Measurements from ENCODE around the gene NFE2. TPM values are rescaled to one million over a fixed set of nuclear protein-coding genes. Genes with fewer than 3 reads are reported as not detected.

Gene NFE2
- total RNA-seq, 4 donors from 2014 or later = 0.40 to 1.2 TPM; not detected in 2

DNA sequence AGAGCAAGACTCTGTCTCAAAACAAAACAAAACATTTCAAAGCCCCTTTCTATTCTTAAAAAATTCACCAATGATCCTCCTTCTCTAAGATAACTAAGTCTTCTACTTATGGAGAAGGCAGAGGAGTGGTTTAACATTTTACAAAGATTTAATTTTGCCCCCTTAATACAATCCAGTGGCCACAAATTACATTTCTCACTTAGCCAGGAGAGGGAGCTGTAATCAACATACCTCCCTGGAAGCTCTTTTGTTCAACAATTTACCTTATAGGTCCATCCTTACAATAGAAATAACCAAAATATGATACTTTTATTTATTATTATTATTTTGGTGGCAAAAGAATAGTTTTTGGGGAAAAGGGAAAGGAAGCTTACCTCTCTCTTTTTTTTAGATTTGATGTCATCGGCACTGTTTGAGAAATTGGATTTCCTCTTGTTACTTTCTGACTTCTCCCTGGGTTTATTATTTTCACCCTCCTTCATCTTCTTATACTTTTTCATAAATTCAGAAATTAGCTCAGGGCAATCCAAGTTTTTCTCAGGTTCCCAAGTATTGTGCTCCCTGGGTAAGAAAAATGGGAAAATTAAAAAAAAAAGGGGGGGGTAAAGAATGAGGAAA lies 49.0 kb downstream of the NFE2 start:
- H3K9me3 ChIP-seq = no peaks in the 10 kb centered on the region

GRCh38 chr12:54249489-54249888 lies 51.3 kb downstream of the NFE2 start:
- Histone ChIP-seq H3K4me3 (no peak overlapping the region), H3K36me3 (no peaks in the 10 kb centered on the region), H3K9me3 (no peaks in the 10 kb centered on the region), H3K27me3 (no peaks in the 10 kb centered on the region), H3K27ac (no peak overlapping the region), H3K4me1 (no peaks in the 10 kb centered on the region)
- intact Hi-C loops (cut with DNase I; ENCODE audit: low total_unique reads) = no loop called here
- no peak for DNase-seq
- no peak for TF ChIP-seq POLR2A (IDR thresholded peaks at IDR 0.05)
- TF ChIP-seq, protein P1, sequence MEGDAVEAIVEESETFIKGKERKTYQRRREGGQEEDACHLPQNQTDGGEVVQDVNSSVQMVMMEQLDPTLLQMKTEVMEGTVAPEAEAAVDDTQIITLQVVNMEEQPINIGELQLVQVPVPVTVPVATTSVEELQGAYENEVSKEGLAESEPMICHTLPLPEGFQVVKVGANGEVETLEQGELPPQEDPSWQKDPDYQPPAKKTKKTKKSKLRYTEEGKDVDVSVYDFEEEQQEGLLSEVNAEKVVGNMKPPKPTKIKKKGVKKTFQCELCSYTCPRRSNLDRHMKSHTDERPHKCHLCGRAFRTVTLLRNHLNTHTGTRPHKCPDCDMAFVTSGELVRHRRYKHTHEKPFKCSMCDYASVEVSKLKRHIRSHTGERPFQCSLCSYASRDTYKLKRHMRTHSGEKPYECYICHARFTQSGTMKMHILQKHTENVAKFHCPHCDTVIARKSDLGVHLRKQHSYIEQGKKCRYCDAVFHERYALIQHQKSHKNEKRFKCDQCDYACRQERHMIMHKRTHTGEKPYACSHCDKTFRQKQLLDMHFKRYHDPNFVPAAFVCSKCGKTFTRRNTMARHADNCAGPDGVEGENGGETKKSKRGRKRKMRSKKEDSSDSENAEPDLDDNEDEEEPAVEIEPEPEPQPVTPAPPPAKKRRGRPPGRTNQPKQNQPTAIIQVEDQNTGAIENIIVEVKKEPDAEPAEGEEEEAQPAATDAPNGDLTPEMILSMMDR (IDR thresholded peaks at IDR 0.05) = no peak

More for the DNA sequence above, 49.0 kb downstream of the NFE2 start:
- no peak overlapping the region for H3K4me3 ChIP-seq
- TF ChIP-seq POLR2A (IDR thresholded peaks at IDR 0.05) = no peak
- TF ChIP-seq, protein P1 (IDR thresholded peaks at IDR 0.05) = peak; percentile 43 to 70 (median 54)
- H3K4me1 ChIP-seq = no peaks in the 10 kb centered on the region
- H3K27me3 ChIP-seq = no peaks in the 10 kb centered on the region
- H3K27ac ChIP-seq = no peak overlapping the region
- H3K36me3 ChIP-seq = no peaks in the 10 kb centered on the region
- DNase-seq = no peak
- intact Hi-C loops (cut with DNase I; ENCODE audit: low total_unique reads) = no loop called here

DNA sequence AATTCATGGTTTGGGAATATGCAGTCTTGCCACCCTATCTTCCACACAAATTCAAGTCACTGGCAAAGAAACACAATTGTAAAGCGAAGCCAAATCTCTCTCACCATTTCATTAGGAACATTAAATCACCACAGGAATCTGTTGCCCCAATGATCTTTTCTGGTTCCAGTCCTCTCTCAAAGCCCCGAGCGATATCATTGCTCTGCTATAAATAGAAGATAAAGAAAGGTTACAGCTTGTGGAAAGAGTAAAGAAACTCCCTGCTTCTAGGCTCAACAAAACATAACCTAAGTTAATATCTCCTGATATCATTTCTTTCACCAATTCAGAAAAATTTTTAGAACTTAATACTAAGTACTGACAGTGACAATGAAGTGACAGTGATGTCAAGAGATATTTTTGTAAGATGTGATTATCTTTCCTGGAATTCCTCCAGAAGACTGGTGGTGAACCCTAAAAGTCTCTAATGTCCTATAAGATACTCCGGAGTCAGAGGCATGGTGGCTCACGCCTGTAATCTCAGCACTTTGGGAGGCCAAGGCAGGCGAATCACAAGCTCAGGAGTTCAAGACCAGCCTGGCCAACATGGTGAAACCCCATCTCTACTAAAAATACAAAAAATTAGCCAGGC lies 54.7 kb downstream of the NFE2 start:
- no peaks in the 10 kb centered on the region for H3K9me3 ChIP-seq
- no peaks in the 10 kb centered on the region for H3K36me3 ChIP-seq
- TF ChIP-seq, protein P1 (IDR thresholded peaks at IDR 0.05) = no peak
- no peak for TF ChIP-seq POLR2A (IDR thresholded peaks at IDR 0.05)
- DNase-seq = no peak
- intact Hi-C loops (cut with DNase I; ENCODE audit: low total_unique reads) = no loop called here
- H3K4me1 ChIP-seq = no peaks in the 10 kb centered on the region
- H3K27ac ChIP-seq = no peak overlapping the region
- no peaks in the 10 kb centered on the region for H3K27me3 ChIP-seq
- no peak overlapping the region for H3K4me3 ChIP-seq

MicroRNAs within 50 kb of the gene (microRNA counts, 767-probe panel; counts per million panel counts)
- microRNA hsa-miR-148b-3p = 6,522 to 7,035 counts per million in 2 donors

Small RNA genes within 50 kb of the gene (microRNA-seq; reads per million reads assigned to microRNA genes)
- 70.6 reads per million, percentile 49 among the genes with 10 or more reads in this experiment for gene MIR148B (ENCODE audit: borderline microRNAs expressed, borderline replicate concordance)

Small RNA genes within 50 kb of the gene (small RNA-seq; reads per million reads assigned to genes)
- 8.8 reads per million, percentile 89 among the genes with 10 or more reads in this experiment for gene MIR148B
- not detected for gene RN7SL390P
- gene RN7SL744P = not detected
- not detected for gene RNU6-950P

Other genes with a start within 250 kb of the NFE2 start
- 10 to 100 TPM in 1 of 4 donors, 1 to 10 TPM in 1, under 1 TPM in 1, not detected in 1; 0.83 to 28.6 (median 1.2) TPM for gene HOXC4, start 247.2 kb downstream of the NFE2 start, total RNA-seq
- gene SMUG1, start 112.0 kb downstream of the NFE2 start, total RNA-seq = 10 to 100 TPM in 3 of 4 donors, 1 to 10 TPM in 1; 8.2 to 39.7 (median 19.2) TPM
- 100 to 1,000 TPM in 1 of 4 donors, 10 to 100 TPM in 3; 20.5 to 133 (median 50.1) TPM for gene CBX5, start 20.9 kb downstream of the NFE2 start, total RNA-seq
- 1,000 to 10,000 TPM in 2 of 4 donors, 100 to 1,000 TPM in 2; 245 to 1,238 (median 796) TPM for gene HNRNPA1, start 20.3 kb downstream of the NFE2 start, total RNA-seq
- gene COPZ1, start 24.1 kb upstream of the NFE2 start, total RNA-seq = 100 to 1,000 TPM in 3 of 4 donors, 10 to 100 TPM in 1; 32.3 to 141 (median 120) TPM
- gene GPR84, start 63.5 kb upstream of the NFE2 start, total RNA-seq = under 1 TPM in 2 of 4 donors, not detected in 2; 0.21 to 0.27 TPM
- 10 to 100 TPM in 1 of 4 donors, 1 to 10 TPM in 1, under 1 TPM in 2; 0.26 to 16.9 (median 3.2) TPM for gene ZNF385A, start 83.7 kb upstream of the NFE2 start, total RNA-seq
- gene ITGA5, start 118.3 kb upstream of the NFE2 start, total RNA-seq = 100 to 1,000 TPM in 2 of 4 donors, 10 to 100 TPM in 2; 69.7 to 223 (median 99.4) TPM
- not detected for gene GTSF1, start 172.6 kb upstream of the NFE2 start, total RNA-seq
- 10 to 100 TPM in 3 of 4 donors, 1 to 10 TPM in 1; 7.6 to 22.8 (median 11.6) TPM for gene NCKAP1L, start 196.7 kb upstream of the NFE2 start, total RNA-seq
- gene PDE1B, start 248.6 kb upstream of the NFE2 start, total RNA-seq = 10 to 100 TPM in 2 of 4 donors, 1 to 10 TPM in 2; 1.5 to 25.9 (median 13.4) TPM

All from uterus (tissue), 4 donors.